ENCODE measurements around the gene ZNF28. TPM values are rescaled to one million over a fixed set of nuclear protein-coding genes. Genes with fewer than 3 reads are reported as not detected.
A peak's percentile ranks its signal among the peaks of the same experiment; 100 is the strongest.
"Not testable (repeated sequence)": the region's sequence is repeated elsewhere in the genome, so short reads cannot be mapped to it uniquely, and the experiment has no call there.

The ZNF28 gene
- total RNA-seq, 2 experiments from 2014 or later: 15.7 to 17.9 TPM

- H3K4me3 ChIP-seq (ENCODE audit: low read depth, low read length, poor library complexity, severe bottlenecking): peak overlapping the region; percentile 74
- no peak overlapping the region for H3K27ac ChIP-seq (ENCODE audit: low read depth, low read length, poor library complexity, severe bottlenecking)
- DNase-seq (ENCODE audit: low spot score): no peak
- H3K79me2 ChIP-seq (ENCODE audit: insufficient read depth, low read depth, low read length): no peaks in the 10 kb centered on the region
- H2AFZ ChIP-seq (ENCODE audit: low read length): peak overlapping the region; percentile 87; the same call in 1 of the 2 replicates
- H4K20me1 ChIP-seq (ENCODE audit: insufficient read depth, low read length): no peaks in the 10 kb centered on the region
- H3K4me2 ChIP-seq (ENCODE audit: low read length): peak overlapping the region; percentile 75
- no peaks in the 10 kb centered on the region for H3K36me3 ChIP-seq (ENCODE audit: insufficient read depth, low read length)
- no peaks in the 10 kb centered on the region for H3K9me3 ChIP-seq (ENCODE audit: low read length)
- BruUV-seq (replicated peaks): TSS peak; percentile 75
- H3K9me2 ChIP-seq (ENCODE audit: insufficient read depth, low read length): no peaks in the 10 kb centered on the region
- H3K4me1 ChIP-seq (ENCODE audit: insufficient read depth, low read length, poor library complexity, severe bottlenecking): no peaks in the 10 kb centered on the region
- TF ChIP-seq CTCF (conservative IDR thresholded peaks at IDR 0.05; ENCODE audit: low read length) (no peak), EZH2phosphoT487 (IDR thresholded peaks at IDR 0.05; ENCODE audit: borderline replicate concordance, low read depth, low read length) (no peak)
- intact Hi-C loops (cut with micrococcal nuclease; ENCODE audit: unreplicated experiment): no loop called here
- POLR2A ChIA-PET: no interaction called here
- CTCF ChIA-PET (ENCODE audit: unreplicated experiment): no interaction called here
Observed at GRCh38 chr19:52786078-52786463, 35.4 kb downstream of the ZNF28 start.

- Histone ChIP-seq H3K4me1 (ENCODE audit: insufficient read depth, low read length, poor library complexity, severe bottlenecking) (no peaks in the 10 kb centered on the region), H2AFZ (ENCODE audit: low read length) (no peak overlapping the region), H3K4me3 (ENCODE audit: low read depth, low read length, poor library complexity, severe bottlenecking) (peak overlapping the region; percentile 74), H3K4me2 (ENCODE audit: low read length) (peak overlapping the region; percentile 75), H3K27ac (ENCODE audit: low read depth, low read length, poor library complexity, severe bottlenecking) (no peak overlapping the region), H3K79me2 (ENCODE audit: insufficient read depth, low read depth, low read length) (no peaks in the 10 kb centered on the region), H3K9me2 (ENCODE audit: insufficient read depth, low read length) (no peaks in the 10 kb centered on the region), H4K20me1 (ENCODE audit: insufficient read depth, low read length) (no peaks in the 10 kb centered on the region), H3K36me3 (ENCODE audit: insufficient read depth, low read length) (no peaks in the 10 kb centered on the region), H3K9me3 (ENCODE audit: low read length) (no peaks in the 10 kb centered on the region)
- POLR2A ChIA-PET: no interaction called here
- CTCF ChIA-PET (ENCODE audit: unreplicated experiment): no interaction called here
- no peak for TF ChIP-seq CTCF (conservative IDR thresholded peaks at IDR 0.05; ENCODE audit: low read length)
- no peak for TF ChIP-seq EZH2phosphoT487 (IDR thresholded peaks at IDR 0.05; ENCODE audit: borderline replicate concordance, low read depth, low read length)
- intact Hi-C loops (cut with micrococcal nuclease; ENCODE audit: unreplicated experiment): no loop called here
- no TSS peak for BruUV-seq (replicated peaks)
- DNase-seq (ENCODE audit: low spot score): no peak
Observed at GRCh38 chr19:52785506-52785905, 35.9 kb downstream of the ZNF28 start.

- not testable (repeated sequence) for BruUV-seq (replicated peaks)
Observed at GRCh38 chr19:52782864-52783263, 38.6 kb downstream of the ZNF28 start.

More at GRCh38 chr19:52782864-52783263, 38.6 kb downstream of the ZNF28 start:
- H4K20me1 ChIP-seq (ENCODE audit: insufficient read depth, low read length); H3K9me2 ChIP-seq (ENCODE audit: insufficient read depth, low read length); H3K27ac ChIP-seq (ENCODE audit: low read depth, low read length, poor library complexity, severe bottlenecking); intact Hi-C loops (cut with micrococcal nuclease; ENCODE audit: unreplicated experiment); H3K4me1 ChIP-seq (ENCODE audit: insufficient read depth, low read length, poor library complexity, severe bottlenecking); H3K79me2 ChIP-seq (ENCODE audit: insufficient read depth, low read depth, low read length); H3K4me2 ChIP-seq (ENCODE audit: low read length); H2AFZ ChIP-seq (ENCODE audit: low read length); H3K4me3 ChIP-seq (ENCODE audit: low read depth, low read length, poor library complexity, severe bottlenecking); CTCF ChIA-PET (ENCODE audit: unreplicated experiment); H3K36me3 ChIP-seq (ENCODE audit: insufficient read depth, low read length); POLR2A ChIA-PET; DNase-seq (ENCODE audit: low spot score); H3K9me3 ChIP-seq (ENCODE audit: low read length): not testable (repeated sequence)

Measured in OCI-LY7 (cell line).